HG02763 (cell line): ENCODE data around the gene TWIST2.

Source experiments
- ATAC-seq: cut with Tn5 transposase; IDR thresholded peaks from one replicate; pipeline ENCODE4 v1.9.1; 2021; ENCODE audit warnings: mild to moderate bottlenecking, moderate library complexity; ENCODE audit not compliant: unreplicated experiment

The TWIST2 gene

DNA sequence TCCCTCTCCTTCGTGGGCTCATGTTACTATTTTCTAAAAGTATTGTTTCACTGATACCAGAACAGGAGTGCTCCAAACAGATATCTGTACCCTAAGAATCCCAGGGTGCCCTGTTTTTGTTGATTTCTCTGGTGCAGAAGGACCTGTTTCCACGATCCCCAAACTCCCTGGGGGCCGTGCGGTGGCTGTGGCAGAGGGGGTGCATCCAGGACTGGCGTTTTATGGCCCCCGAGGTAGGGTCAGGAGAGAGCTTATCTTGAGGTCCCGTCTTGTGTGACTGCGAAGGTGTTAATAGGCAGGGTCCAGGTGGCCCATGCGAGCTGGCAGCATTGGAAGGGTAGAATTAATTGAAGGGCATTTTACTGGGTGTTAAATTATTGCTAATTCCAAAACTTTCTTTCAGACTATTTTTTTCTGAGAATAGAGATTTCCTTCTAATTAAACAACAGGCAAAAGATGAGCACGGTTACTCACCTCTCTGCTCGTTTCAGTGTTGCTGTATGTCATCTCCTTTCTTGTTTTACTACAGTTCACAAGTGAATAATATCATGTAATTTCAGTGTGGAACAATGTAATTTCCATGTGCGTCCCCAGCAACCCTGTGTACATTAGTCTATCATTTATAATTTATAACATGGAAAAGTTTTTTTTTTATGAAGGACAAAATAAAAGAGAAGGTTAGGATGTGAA lies 8.2 kb downstream of the TWIST2 start:
- no peak for ATAC-seq

DNA sequence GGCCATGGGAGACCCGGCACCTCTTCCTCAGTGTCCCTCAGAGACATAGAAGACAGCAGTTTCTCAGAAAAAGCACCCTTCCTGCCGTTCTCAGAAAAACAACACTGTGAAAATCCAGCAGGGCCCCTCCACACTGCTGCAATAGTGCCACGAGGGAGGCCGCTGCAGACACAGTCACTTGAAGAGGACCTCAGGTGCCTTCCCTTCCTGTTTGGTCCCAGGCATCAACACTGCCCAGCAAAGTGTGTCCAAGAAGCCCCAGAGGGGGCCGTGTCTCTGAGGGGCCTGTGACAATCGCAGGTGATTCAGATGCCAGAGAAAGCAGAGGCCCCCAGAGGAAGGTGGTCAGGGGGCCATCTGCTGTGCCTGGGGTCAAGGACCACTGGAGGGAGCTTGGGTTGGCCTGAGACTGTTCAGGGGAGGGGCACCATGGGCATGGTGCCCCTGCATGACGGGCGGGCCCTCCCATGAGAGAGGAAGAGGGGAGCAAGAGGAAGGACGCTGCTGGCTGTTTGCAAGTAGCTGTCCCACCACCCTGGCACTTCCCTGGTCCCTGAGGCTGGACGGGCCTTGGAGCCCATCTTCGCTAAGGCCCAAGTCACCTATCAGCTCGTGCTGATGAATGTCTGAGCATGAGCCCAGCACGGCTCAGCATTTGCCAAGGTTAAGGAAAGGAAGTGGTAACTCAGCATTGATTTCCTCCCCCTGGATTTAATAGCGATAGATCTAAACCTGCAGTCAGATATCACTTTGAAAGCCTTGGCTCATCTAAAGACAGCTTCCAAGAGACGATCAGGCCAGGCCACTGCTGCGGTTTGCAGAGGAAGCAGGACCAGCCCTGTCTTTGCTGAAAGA lies 9.1 kb downstream of the TWIST2 start:
- no peak for ATAC-seq

DNA sequence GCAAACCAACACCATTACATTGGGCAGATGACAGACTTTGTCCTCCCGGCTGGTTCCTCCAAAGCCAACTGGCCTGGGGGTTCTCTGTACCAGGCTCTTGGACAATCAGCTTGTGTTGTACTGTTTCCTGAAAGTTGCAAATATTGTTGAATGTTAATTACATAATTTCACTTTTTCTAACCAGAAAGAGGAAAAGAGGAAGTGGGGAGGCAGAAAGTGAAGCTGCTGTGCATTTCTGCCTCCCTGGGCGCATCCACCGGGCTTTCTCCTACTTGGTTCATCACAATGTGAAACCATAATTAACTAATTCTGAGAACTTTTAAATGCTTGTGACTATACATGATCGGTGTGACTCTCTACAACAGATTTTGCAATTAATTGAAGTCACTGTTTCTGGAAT lies 10.1 kb downstream of the TWIST2 start:
- ATAC-seq = no peak

DNA sequence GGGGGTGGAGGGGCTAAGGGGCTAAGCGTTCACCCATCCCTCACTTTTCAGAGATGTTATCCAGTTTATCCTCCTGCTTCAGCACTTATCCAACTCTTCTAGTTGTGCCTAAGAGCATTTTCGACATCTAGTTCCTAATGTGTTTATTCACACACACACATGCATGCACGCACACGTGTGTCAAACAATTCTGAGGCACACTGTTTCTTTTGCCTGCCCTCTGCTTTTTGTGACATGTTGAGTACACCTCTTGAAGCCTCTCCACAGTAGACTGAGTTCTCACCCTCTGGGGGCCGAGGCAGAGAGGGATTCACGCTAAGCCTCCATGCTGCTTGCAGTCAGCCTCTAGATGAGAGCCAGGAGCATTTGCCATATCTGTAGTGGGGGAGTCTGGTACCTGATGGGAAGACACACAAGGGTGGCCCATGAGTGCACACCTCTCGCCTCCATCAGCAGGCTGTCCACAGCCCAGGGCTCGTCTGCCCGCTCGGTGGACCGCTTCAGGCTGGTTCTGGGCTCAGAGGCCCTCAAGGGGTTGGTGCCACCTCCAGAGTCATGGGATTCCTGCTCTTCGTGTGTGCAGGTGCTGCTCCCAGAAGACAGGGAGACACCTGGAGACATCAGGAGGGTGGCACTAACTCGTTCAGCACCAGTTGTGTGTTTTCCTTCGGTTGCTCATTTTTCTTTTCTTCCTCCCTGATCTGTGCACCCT lies 11.9 kb downstream of the TWIST2 start:
- ATAC-seq = no peak

GRCh38 chr2:238861013-238861730 lies 13.3 kb downstream of the TWIST2 start:
- no peak for ATAC-seq

DNA sequence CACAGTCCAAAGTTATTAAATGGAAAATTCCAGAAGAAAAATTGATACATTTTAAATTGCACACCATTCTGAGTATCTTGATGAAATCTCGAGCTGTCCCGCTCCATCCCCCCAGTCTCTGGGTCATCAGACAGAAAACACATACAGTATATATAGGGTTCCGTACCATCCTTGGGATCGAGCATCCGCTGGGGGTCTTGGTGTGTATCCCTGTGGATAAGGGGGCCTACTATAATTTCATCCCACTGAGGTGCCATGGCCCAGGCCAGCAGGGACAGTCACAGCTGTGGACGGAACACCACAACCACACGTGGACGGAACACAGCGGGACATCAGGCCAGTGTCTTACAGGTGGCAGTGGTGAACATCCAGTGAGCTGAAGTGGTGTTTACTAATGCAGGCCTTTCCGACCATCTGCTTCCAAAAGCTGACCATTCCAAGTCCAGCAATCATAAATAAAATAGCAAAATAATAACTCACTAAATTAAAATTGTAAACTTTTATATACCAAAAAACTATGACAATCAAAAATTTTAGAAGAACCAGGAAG lies 14.0 kb downstream of the TWIST2 start:
- ATAC-seq = no peak

DNA sequence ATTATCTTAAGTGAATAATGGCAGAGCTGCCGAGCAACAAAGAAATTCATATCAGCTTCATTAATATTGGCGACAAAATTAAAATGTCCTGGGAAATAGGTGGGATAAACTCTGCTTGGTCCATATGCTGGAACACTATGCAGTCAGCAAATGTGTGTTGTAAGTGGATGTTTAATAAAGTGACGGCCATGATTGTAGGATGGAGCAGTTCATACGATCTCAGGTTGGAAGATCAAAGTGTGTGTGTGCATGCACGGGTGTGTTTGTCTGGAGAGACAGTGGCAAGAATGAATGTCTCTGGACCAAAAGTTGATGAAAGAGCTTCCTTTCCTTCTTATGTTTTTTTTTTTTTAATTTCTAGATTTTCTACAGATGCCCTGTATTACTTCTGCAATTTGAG lies 14.8 kb downstream of the TWIST2 start:
- no peak for ATAC-seq

DNA sequence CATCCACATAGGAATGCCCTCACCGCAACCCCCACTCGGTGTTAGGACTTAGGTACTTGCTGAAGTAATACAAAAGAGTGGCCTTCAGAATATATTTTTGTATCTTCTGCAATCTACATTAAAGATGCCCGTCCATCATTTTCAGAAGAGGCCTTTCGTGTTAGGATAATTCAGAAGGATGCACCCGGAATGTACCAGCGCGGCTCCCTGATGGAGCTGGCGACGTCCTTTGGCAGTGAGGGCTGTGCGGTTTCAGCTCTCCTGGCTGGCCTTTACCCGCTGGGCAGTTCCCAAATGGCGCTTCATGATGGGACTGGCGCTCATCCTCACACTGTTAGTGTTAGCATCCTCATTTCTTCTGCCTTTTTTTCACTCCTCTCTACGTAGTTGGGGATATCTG lies 15.3 kb downstream of the TWIST2 start:
- ATAC-seq = no peak

DNA sequence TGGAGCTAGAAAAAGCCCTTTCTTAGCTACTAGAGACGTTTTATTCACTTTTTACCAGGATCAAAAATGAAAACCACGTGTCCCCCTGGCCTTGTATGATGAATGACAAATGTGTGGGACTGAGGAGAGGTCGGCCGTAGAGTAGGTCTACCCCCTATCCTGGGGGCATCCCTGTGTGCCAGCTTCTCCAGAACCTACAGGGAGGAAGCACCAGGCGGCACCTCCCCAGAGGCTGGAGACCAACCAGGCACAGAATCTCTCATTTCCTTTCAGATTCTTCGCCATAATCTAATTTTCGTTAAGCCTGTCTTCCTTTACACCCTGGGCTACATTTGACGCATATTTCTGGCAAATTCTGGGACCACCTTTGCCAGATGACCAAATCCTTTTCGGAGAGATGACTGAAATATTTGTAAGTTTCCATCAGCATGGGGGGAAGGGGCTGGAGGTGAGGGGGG lies 15.9 kb downstream of the TWIST2 start:
- no peak for ATAC-seq

GRCh38 chr2:238864207-238865014 lies 16.5 kb downstream of the TWIST2 start:
- no peak for ATAC-seq

DNA sequence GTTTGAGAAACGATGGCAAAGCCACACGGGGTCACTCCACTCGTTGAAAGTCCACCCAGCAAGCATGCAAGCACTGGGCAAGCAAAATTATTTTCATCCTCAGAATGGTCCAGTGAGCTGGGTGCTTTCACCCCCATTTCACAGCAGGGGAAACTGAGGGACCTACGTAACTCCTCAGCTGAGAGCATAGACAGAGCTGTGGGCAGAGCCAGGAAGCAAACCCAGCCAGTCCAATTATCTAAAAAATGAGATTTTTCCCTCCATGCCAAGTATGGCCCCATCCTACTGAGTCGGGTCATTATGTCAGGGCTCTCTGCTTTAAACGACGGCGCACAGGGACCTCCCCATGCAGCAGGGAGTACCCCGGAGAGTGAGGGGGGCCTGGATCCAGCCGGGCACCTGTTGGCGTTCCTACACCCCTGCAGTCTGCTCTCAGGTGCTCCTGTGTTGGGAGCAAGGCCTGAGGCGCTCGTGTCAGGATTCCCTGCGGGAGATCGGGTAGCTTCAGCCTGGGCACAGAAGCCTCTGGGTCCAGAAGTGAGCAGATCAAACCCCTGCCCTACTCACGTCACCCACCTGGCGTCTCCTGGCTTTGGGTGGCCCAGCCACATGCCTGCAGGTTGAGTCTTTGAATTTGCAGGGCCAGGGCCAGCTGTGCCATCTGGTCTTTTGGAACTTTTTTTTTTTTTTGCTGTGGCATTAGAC lies 17.3 kb downstream of the TWIST2 start:
- ATAC-seq = no peak

DNA sequence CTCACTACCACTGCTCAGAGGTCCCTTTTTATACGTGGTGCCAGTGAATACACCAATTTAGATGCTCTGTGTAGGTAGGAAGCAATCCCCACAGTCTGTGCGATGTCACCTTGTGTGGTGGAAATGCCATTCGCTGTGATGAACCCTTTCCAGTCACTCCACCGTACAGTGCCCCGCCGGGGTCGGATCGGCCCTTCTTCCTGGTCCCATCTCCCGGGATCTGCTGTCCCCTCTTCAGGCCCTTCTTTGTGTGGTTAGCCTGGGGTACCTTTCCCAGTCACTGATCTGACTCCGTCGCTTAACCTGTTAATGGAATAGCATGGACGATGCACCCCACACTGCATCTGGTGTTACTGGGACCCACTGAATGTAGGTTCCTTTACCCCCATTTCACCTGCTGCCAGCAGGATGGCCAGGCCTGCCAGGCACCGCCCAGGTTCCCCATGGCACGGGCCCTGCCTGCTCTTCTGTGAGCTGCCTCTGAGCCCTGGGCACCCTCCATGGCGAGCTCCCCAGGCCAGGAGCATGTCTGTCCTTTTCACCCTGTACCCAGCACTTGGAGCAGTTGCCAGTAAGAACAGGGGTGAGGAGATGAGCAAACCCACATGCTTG lies 18.0 kb downstream of the TWIST2 start:
- ATAC-seq = no peak

DNA sequence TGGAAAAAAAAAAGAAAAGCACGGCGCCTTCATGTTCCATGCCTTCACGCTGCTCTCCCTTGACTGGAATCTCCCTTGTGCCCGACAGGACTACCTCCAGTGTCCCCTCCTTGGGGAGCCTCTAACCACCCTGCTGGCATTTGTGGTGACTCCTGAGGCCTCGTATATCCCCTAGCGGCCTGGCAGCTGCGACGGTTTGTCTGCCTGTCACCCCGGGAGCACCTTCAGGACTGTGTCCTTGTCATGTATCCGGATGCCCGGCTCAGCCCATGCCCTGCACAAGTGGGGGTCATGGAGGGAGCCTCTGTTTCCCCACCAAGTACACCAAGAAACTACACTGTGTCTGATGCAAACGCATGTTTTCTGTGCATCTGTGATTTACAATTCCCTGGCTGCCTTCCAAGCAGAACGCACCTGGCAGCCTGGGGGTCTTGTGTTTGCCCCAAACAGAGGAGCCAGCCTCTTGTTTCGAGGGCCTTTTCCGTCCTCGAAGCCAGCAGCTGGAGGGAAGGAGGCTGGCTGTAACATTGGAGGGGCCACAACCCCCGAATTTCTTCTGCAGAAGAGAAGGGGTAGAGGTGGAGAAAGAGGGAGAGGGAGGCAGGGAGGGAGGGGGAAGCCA lies 18.9 kb downstream of the TWIST2 start:
- no peak for ATAC-seq

DNA sequence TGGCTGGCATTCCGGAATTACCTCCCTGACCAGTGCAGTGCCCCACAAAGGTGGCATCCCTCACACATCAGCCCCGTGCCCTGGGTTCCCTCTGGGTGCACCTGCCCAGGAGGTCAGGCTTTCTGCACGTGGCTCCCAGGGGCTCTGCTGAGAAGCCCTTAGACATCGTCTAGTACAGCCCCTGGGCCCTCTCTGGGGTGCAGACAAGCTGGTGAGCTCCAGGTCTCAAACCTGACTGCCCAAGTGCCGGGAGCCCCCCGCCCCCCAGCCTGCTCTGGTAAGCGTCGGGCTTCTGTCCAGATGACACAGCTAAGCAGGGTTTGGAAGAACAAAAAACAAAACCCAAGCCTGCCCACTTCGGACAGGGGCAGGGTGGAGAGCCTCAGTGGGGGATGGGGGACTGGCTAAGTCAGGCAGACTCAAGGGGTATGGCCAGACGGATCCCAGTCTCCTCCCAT lies 20.2 kb downstream of the TWIST2 start:
- ATAC-seq = no peak

DNA sequence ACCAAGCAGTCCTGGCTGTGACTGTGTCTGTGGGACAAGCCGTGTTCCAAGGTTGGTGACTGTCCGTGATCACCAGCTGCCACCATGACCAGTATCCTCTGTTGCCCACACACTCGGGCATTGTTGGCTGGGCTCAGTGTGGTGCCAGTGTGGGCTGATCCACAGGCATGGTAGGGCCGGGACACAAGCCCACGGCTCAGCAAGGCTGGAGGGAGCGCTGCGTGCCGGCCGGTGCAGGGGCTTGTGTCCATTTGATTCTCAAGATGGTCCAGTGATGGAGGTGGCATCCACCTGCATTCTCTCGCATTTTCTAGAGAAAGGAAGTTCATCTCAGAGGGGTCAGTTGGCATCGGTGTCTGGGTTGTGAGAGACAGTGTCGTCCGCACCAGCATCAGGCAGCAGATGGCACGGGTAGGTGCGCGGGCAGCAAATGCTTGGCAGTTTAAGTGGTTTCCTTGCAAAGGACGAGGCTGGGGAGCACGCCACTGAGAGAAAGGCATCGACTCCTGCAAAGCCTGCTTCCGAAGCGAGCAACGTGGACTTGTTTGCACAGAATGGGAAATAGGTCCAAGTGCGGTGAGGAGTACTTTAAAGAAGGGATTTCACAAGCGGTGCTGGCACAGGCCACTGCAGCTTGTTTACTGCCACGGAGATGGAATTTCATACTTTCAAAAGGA lies 20.9 kb downstream of the TWIST2 start:
- no peak for ATAC-seq

DNA sequence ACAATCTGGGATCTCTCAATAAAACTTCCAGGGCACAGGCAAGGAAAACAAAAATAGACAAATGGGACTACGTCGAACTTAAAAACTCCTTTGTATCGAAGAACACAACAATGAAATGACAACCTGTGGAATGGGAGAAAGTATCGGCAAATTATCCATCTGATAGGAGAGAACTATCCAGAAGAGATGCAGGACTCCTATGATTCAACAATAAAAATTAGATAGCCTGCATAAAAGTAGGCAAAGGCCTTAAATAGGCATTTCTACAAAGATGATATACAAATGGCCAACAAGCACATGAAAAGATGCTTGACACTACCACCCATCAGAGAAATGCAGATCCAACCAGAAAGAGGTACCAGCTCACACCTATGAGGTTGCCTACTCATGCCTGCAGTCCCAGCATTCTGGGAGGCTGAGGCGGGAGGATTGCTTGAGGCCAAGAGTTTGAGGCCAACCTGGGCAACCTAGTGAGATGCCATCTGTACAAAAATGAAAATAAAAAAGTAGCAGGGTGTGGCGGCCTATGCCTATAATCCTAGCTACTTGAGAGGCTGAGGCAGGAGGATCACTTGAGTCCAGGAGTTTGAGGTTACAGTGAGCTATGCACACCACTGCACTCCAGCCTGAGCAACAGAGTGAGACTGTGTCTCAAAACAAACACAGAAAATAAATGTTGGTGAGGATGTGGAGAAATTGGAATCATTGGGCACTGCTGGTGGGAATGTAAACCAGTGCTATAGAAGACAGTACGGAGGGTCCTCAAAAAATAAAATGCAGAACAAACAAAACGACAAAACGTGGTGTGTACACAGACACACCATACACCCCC lies 21.6 kb downstream of the TWIST2 start:
- no peak for ATAC-seq

DNA sequence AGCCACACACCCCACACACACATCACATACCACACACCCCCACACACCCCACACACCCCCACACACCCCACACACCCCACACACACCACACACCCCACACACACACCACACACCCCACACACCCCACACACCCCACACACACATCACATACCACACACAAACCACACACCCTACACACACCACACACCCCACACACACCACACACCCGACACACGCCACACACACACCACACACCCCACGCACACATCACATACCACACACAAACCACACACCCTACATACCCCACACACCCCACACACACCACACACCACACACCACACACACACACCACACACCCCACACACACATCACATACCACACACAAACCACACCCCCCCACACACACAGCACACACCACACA lies 22.4 kb downstream of the TWIST2 start:
- no peak for ATAC-seq
